Measurements from ENCODE around the gene NR5A2.

- TF ChIP-seq ZNF792 (tag by site-specific recombination; IDR thresholded peaks at IDR 0.05) (no peak), CTCF (tag by site-specific recombination; IDR thresholded peaks at IDR 0.05) (no peak), ZNF239 (tag by site-specific recombination; IDR thresholded peaks at IDR 0.05) (no peak), REST (tag by site-specific recombination; IDR thresholded peaks at IDR 0.05) (no peak), TSHZ1 (tag by site-specific recombination; IDR thresholded peaks at IDR 0.05; ENCODE audit: borderline replicate concordance) (no peak), YY1 (tag by site-specific recombination; IDR thresholded peaks at IDR 0.05) (no peak), ZBTB7A (tag by site-specific recombination; IDR thresholded peaks at IDR 0.05; ENCODE audit: low read depth) (no peak), ZNF24 (tag by site-specific recombination; IDR thresholded peaks at IDR 0.05) (no peak), ZNF677 (tag by site-specific recombination; IDR thresholded peaks at IDR 0.05) (no peak)
- TF ChIP-seq, protein P1, sequence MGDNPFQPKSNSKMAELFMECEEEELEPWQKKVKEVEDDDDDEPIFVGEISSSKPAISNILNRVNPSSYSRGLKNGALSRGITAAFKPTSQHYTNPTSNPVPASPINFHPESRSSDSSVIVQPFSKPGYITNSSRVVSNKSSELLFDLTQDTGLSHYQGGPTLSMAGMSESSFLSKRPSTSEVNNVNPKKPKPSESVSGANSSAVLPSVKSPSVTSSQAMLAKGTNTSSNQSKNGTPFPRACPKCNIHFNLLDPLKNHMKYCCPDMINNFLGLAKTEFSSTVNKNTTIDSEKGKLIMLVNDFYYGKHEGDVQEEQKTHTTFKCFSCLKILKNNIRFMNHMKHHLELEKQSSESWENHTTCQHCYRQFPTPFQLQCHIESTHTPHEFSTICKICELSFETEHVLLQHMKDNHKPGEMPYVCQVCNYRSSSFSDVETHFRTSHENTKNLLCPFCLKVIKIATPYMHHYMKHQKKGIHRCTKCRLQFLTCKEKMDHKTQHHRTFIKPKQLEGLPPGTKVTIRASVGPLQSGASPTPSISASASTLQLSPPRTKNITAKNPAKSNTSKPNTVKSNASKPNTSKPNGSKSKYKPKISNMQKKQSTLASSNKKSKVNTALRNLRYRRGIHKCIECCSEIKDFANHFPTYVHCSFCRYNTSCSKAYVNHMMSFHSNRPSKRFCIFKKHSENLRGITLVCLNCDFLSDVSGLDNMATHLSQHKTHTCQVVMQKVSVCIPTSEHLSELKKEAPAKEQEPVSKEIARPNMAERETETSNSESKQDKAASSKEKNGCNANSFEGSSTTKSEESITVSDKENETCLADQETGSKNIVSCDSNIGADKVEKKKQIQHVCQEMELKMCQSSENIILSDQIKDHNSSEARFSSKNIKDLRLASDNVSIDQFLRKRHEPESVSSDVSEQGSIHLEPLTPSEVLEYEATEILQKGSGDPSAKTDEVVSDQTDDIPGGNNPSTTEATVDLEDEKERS (tag by site-specific recombination; IDR thresholded peaks at IDR 0.05), result no peak
These were observed 9.2 kb downstream of the NR5A2 start for GRCh38 chr1:200036619-200037270.

Measured in HEK293 (cell line).